ENCODE results near the gene CS.

- TF ChIP-seq CTCF (IDR thresholded peaks at IDR 0.05; ENCODE audit: poor library complexity) (no peak), EZH2 (IDR thresholded peaks at IDR 0.05; ENCODE audit: borderline replicate concordance) (no peak), EZH2phosphoT487 (IDR thresholded peaks at IDR 0.05; ENCODE audit: low read depth, severe bottlenecking, unreplicated experiment) (no peak)
Measured at GRCh38 chr12:56299853-56300643, at the start of gene CS.
